ENCODE results near the gene SEMA3C. TPM values are rescaled to one million over a fixed set of nuclear protein-coding genes. Genes with fewer than 3 reads are reported as not detected.

SEMA3C gene
- total RNA-seq, 2 donors from 2014 or later, result 0.09 to 0.15 TPM

DNA sequence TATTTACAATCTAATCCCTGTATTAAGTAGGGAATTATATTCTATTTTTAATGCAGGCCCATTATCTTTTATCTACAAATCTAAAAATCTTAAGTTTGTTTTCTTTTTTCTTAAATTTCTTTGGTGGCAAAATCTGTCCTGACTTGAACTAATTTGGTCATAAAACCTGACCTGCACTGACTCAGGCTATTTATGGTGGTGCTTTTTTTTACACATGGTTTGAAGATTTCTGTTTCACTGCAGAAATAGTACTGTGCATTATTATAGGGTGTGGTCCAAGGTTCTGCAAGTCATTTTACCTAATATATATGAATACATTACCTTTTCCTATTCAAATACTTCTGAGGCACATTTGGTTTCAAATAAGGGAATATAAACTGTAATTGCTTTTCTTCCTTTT, 143.4 kb downstream of the SEMA3C start:
- H3K36me3 ChIP-seq (ENCODE audit: control insufficient read depth, insufficient read depth, low read length), result no peaks in the 10 kb centered on the region
- H3K27me3 ChIP-seq (ENCODE audit: control insufficient read depth, insufficient read depth, low read length, poor library complexity, severe bottlenecking), result no peaks in the 10 kb centered on the region
- DNase-seq, result no peak
- H3K27me3 Mint-ChIP-seq (ENCODE audit: insufficient read depth), result peaks cover 34% of the 10 kb centered on the region
- no peaks in the 10 kb centered on the region for H3K9me3 Mint-ChIP-seq
- H3K4me3 ChIP-seq (ENCODE audit: low read length), result no peak overlapping the region
- H3K27ac Mint-ChIP-seq, result no peak overlapping the region
- no peak overlapping the region for H3K27ac ChIP-seq (ENCODE audit: low read depth, low read length)
- H3K4me3 Mint-ChIP-seq, result no peak overlapping the region
- peaks cover 31% of the 10 kb centered on the region for H3K4me1 Mint-ChIP-seq
- H3K36me3 Mint-ChIP-seq (ENCODE audit: low read depth), result no peaks in the 10 kb centered on the region
- H3K9me3 ChIP-seq (ENCODE audit: control insufficient read depth, low read length), result no peaks in the 10 kb centered on the region
- H3K4me1 ChIP-seq (ENCODE audit: control insufficient read depth, insufficient read depth, low read length), result peaks cover 9% of the 10 kb centered on the region
- TF ChIP-seq, protein P1, sequence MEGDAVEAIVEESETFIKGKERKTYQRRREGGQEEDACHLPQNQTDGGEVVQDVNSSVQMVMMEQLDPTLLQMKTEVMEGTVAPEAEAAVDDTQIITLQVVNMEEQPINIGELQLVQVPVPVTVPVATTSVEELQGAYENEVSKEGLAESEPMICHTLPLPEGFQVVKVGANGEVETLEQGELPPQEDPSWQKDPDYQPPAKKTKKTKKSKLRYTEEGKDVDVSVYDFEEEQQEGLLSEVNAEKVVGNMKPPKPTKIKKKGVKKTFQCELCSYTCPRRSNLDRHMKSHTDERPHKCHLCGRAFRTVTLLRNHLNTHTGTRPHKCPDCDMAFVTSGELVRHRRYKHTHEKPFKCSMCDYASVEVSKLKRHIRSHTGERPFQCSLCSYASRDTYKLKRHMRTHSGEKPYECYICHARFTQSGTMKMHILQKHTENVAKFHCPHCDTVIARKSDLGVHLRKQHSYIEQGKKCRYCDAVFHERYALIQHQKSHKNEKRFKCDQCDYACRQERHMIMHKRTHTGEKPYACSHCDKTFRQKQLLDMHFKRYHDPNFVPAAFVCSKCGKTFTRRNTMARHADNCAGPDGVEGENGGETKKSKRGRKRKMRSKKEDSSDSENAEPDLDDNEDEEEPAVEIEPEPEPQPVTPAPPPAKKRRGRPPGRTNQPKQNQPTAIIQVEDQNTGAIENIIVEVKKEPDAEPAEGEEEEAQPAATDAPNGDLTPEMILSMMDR (conservative IDR thresholded peaks at IDR 0.05), result no peak
- no peak overlapping the region for H3K9ac ChIP-seq (ENCODE audit: extremely low read depth, low read length, poor library complexity, severe bottlenecking)

DNA sequence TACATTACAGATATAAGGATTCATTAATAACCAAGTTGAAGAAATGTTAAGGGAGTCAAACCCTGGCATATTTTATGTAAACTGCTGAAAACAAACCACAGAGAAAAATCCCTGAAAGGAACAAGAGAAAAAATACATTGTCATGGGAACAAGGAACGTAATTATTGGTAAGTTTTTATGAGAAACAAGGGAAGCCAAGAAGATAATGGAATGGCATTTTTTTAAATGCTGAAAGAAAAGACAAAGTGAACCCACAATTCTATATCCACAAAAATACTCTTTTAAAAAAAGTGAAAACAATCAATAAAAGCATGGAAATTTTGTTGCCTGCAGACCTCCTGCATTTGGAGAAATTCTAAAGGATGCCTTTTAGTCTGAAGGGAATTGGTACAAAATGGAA, 144.0 kb downstream of the SEMA3C start:
- DNase-seq, result no peak
- H3K9me3 Mint-ChIP-seq, result no peaks in the 10 kb centered on the region
- H3K9ac ChIP-seq (ENCODE audit: extremely low read depth, low read length, poor library complexity, severe bottlenecking), result no peak overlapping the region
- WGBS, 2 experiments (ENCODE audit: insufficient coverage in 1 of 2, insufficient read length in 1 of 2), result 73 to 100% methylated on average over 1 of the region's 1 CpG
- no peak overlapping the region for H3K4me3 ChIP-seq (ENCODE audit: low read length)
- TF ChIP-seq, protein P1 (conservative IDR thresholded peaks at IDR 0.05), result no peak
- H3K27ac ChIP-seq (ENCODE audit: low read depth, low read length), result no peak overlapping the region
- peaks cover 9% of the 10 kb centered on the region for H3K4me1 ChIP-seq (ENCODE audit: control insufficient read depth, insufficient read depth, low read length)
- no peaks in the 10 kb centered on the region for H3K36me3 ChIP-seq (ENCODE audit: control insufficient read depth, insufficient read depth, low read length)
- no peaks in the 10 kb centered on the region for H3K36me3 Mint-ChIP-seq (ENCODE audit: low read depth)
- H3K27me3 Mint-ChIP-seq (ENCODE audit: insufficient read depth), result peaks cover 41% of the 10 kb centered on the region
- no peak overlapping the region for H3K4me3 Mint-ChIP-seq
- H3K27ac Mint-ChIP-seq, result no peak overlapping the region
- H3K4me1 Mint-ChIP-seq, result peaks cover 31% of the 10 kb centered on the region
- no peaks in the 10 kb centered on the region for H3K9me3 ChIP-seq (ENCODE audit: control insufficient read depth, low read length)
- no peaks in the 10 kb centered on the region for H3K27me3 ChIP-seq (ENCODE audit: control insufficient read depth, insufficient read depth, low read length, poor library complexity, severe bottlenecking)

DNA sequence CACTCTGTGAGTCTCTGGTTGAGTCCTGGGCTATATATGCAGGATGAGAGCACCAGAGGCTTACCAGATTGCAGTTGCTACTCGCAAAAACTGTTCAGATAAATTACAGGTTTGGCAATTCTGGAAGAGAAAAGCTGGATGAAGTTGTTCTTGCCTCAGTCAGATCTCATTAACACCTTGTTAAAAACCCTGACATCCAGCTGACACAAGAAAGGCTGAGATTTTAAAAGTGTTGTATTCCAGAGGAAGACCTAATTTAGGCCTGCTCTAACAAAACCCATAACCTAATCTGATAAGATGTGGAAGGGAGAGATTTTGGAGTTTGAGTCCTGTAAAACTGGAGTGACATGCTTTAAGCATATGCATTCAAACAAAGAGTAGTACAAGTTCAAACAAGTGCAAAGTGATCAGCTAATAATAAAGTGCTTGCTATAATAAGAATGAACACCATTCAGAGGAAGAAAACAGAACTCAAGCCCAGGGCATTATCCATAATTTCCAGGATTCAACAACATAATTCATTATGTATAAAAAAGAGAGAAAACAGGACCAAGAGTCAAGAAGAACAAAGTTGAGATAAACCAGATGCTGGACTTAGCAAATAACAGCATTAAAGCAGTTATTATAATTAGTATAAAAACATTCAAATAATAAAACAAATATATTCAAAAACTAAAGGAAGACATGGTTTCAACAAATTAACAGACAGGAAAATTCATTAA, 144.9 kb downstream of the SEMA3C start:
- Mint-ChIP-seq H3K4me3 (no peak overlapping the region), H3K27me3 (ENCODE audit: insufficient read depth) (peaks cover 44% of the 10 kb centered on the region), H3K4me1 (peaks cover 31% of the 10 kb centered on the region), H3K27ac (no peak overlapping the region), H3K9me3 (no peaks in the 10 kb centered on the region), H3K36me3 (ENCODE audit: low read depth) (no peaks in the 10 kb centered on the region)
- no peak overlapping the region for H3K4me3 ChIP-seq (ENCODE audit: low read length)
- H3K27me3 ChIP-seq (ENCODE audit: control insufficient read depth, insufficient read depth, low read length, poor library complexity, severe bottlenecking), result no peaks in the 10 kb centered on the region
- DNase-seq, result no peak
- H3K4me1 ChIP-seq (ENCODE audit: control insufficient read depth, insufficient read depth, low read length), result peaks cover 9% of the 10 kb centered on the region
- H3K9ac ChIP-seq (ENCODE audit: extremely low read depth, low read length, poor library complexity, severe bottlenecking), result no peak overlapping the region
- TF ChIP-seq, protein P1 (conservative IDR thresholded peaks at IDR 0.05), result no peak
- no peak overlapping the region for H3K27ac ChIP-seq (ENCODE audit: low read depth, low read length)
- 63 to 64% methylated on average over 1 of the region's 1 CpG for WGBS, 2 experiments (ENCODE audit: insufficient coverage in 1 of 2, insufficient read length in 1 of 2)
- no peaks in the 10 kb centered on the region for H3K9me3 ChIP-seq (ENCODE audit: control insufficient read depth, low read length)
- H3K36me3 ChIP-seq (ENCODE audit: control insufficient read depth, insufficient read depth, low read length), result no peaks in the 10 kb centered on the region
